VCaP (cell line): Measurements from ENCODE around the gene MIB1.
A peak's percentile ranks its signal among the peaks of the same experiment; 100 is the strongest.

Experiments
- H3K27ac ChIP-seq: fragments of 450-650 bp; 2 replicates; pipeline ENCODE4 v1.5.1; 2017
- TF ChIP-seq, protein P1 (sequence below): fragments of 450-650 bp; conservative IDR thresholded peaks from 2 replicates; pipeline ENCODE4 v1.5.1; 2017; ENCODE audit warnings: mild to moderate bottlenecking, moderate library complexity

Gene MIB1

GRCh38 chr18:21910906-21911305 is 170.3 kb downstream of the MIB1 start:
- TF ChIP-seq, protein P1, sequence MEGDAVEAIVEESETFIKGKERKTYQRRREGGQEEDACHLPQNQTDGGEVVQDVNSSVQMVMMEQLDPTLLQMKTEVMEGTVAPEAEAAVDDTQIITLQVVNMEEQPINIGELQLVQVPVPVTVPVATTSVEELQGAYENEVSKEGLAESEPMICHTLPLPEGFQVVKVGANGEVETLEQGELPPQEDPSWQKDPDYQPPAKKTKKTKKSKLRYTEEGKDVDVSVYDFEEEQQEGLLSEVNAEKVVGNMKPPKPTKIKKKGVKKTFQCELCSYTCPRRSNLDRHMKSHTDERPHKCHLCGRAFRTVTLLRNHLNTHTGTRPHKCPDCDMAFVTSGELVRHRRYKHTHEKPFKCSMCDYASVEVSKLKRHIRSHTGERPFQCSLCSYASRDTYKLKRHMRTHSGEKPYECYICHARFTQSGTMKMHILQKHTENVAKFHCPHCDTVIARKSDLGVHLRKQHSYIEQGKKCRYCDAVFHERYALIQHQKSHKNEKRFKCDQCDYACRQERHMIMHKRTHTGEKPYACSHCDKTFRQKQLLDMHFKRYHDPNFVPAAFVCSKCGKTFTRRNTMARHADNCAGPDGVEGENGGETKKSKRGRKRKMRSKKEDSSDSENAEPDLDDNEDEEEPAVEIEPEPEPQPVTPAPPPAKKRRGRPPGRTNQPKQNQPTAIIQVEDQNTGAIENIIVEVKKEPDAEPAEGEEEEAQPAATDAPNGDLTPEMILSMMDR: no peak
- no peak overlapping the region for H3K27ac ChIP-seq

DNA sequence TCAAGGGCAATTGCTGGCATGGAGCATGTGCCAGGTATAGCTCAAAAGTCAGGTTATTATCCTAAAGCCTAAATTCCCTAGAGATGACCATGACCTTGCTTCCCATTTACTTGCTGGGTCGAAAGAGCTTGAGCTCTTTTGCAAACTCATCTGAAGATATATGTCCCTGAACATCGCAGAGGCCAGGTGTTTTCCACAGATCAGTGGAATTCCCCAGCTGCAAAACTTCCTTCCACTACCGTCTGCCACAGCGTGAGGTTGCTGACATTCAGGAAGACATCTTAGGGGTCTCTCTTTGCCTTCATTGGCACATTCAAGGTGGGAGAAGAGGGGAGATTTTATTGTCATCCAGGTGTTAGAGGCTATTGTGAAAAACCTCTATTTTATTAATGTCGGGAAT is 171.0 kb downstream of the MIB1 start:
- H3K27ac ChIP-seq: no peak overlapping the region
- TF ChIP-seq, protein P1: no peak

GRCh38 chr18:21912339-21913239 is 172.0 kb downstream of the MIB1 start:
- peak overlapping the region; percentile 65 for H3K27ac ChIP-seq
- TF ChIP-seq, protein P1: peak; percentile 39

GRCh38 chr18:21914739-21915319 is 174.2 kb downstream of the MIB1 start:
- no peak overlapping the region for H3K27ac ChIP-seq
- TF ChIP-seq, protein P1: peak; percentile 78

- no peak overlapping the region for H3K27ac ChIP-seq
- TF ChIP-seq, protein P1: no peak
Measured at GRCh38 chr18:21915546-21915945, 175.0 kb downstream of the MIB1 start.

- TF ChIP-seq, protein P1: no peak
- no peak overlapping the region for H3K27ac ChIP-seq
Measured at GRCh38 chr18:21916594-21916993, 176.0 kb downstream of the MIB1 start.

- no peak overlapping the region for H3K27ac ChIP-seq
- TF ChIP-seq, protein P1: no peak
Measured at GRCh38 chr18:21918693-21919092, 178.1 kb downstream of the MIB1 start.
